ENCODE data around the gene CLP1.
"Not testable (repeated sequence)": the region's sequence is repeated elsewhere in the genome, so short reads cannot be mapped to it uniquely, and the experiment has no call there.

Gene CLP1

GRCh38 chr11:57681168-57681567 is 23.6 kb downstream of the CLP1 start:
- no peak for TF ChIP-seq ZNF384 (IDR thresholded peaks at IDR 0.05)
- DNase-seq (ENCODE audit: extremely low spot score) = no peak
- ChIA-PET POLR2A (interaction anchor here (1.3 kb wide), 1 partner anchor 17 kb away, joined by 4 read pairs; no protein-coding TSS in a partner anchor), CTCF (no interaction called here)

- POLR2A ChIA-PET; CTCF ChIA-PET; DNase-seq (ENCODE audit: extremely low spot score): not testable (repeated sequence)
These were observed 32.9 kb downstream of the CLP1 start for GRCh38 chr11:57690474-57690873.

- TF ChIP-seq ELF4 (IDR thresholded peaks at IDR 0.05) (no peak), FOXM1 (IDR thresholded peaks at IDR 0.05; ENCODE audit: borderline replicate concordance) (no peak), SUZ12 (IDR thresholded peaks at IDR 0.05) (no peak), LEF1 (IDR thresholded peaks at IDR 0.05; ENCODE audit: borderline replicate concordance) (no peak), SP1 (IDR thresholded peaks at IDR 0.05) (no peak), FOXA1 (IDR thresholded peaks at IDR 0.05) (no peak), ARNT (IDR thresholded peaks at IDR 0.05) (no peak), PKNOX1 (IDR thresholded peaks at IDR 0.05) (no peak), L3MBTL2 (conservative IDR thresholded peaks at IDR 0.05) (no peak), NFRKB (IDR thresholded peaks at IDR 0.05) (no peak), CTBP1 (IDR thresholded peaks at IDR 0.05; ENCODE audit: borderline replicate concordance) (no peak), ZNF384 (IDR thresholded peaks at IDR 0.05) (no peak), TARDBP (IDR thresholded peaks at IDR 0.05) (no peak)
- ChIA-PET CTCF (no interaction called here), POLR2A (interaction anchor here (1.0 kb wide), 1 partner anchor 18 kb away, joined by 4 read pairs; no protein-coding TSS in a partner anchor)
- no peak for DNase-seq (ENCODE audit: extremely low spot score)
These were observed 41.3 kb downstream of the CLP1 start for GRCh38 chr11:57698843-57699365.

- TF ChIP-seq FOXM1 (IDR thresholded peaks at IDR 0.05; ENCODE audit: borderline replicate concordance) (no peak), HDGF (IDR thresholded peaks at IDR 0.05; ENCODE audit: borderline replicate concordance) (no peak), ARNT (IDR thresholded peaks at IDR 0.05) (no peak), NFRKB (IDR thresholded peaks at IDR 0.05) (no peak), TARDBP (IDR thresholded peaks at IDR 0.05) (no peak), BHLHE40 (IDR thresholded peaks at IDR 0.05; ENCODE audit: borderline replicate concordance) (no peak), FOXK2 (IDR thresholded peaks at IDR 0.05) (no peak)
- DNase-seq (ENCODE audit: extremely low spot score) = no peak
- ChIA-PET POLR2A (no interaction called here), CTCF (no interaction called here)
These were observed 42.3 kb downstream of the CLP1 start for GRCh38 chr11:57699813-57700212.

- CTCF ChIA-PET = no interaction called here
These were observed 42.9 kb downstream of the CLP1 start for GRCh38 chr11:57700425-57700824.

GRCh38 chr11:57703341-57703740 is 45.8 kb downstream of the CLP1 start:
- TF ChIP-seq HDGF (IDR thresholded peaks at IDR 0.05; ENCODE audit: borderline replicate concordance) = no peak
- TF ChIP-seq FOXK2 (IDR thresholded peaks at IDR 0.05) = no peak
- no peak for TF ChIP-seq L3MBTL2 (conservative IDR thresholded peaks at IDR 0.05)
- no peak for TF ChIP-seq ZNF384 (IDR thresholded peaks at IDR 0.05)
- TF ChIP-seq SP1 (IDR thresholded peaks at IDR 0.05) = no peak
- no peak for TF ChIP-seq FOXA1 (IDR thresholded peaks at IDR 0.05)
- TF ChIP-seq LEF1 (IDR thresholded peaks at IDR 0.05; ENCODE audit: borderline replicate concordance) = no peak
- ChIA-PET CTCF (no interaction called here), POLR2A (interaction anchor here (1.3 kb wide), 1 partner anchor 8 kb away, joined by 3 read pairs; the partner anchor contains the start of gene MED19)
- no peak for DNase-seq (ENCODE audit: extremely low spot score)

More at GRCh38 chr11:57700425-57700824, 42.9 kb downstream of the CLP1 start:
- POLR2A ChIA-PET = interaction anchor here (0.7 kb wide), 1 partner anchor 12 kb away, joined by 3 read pairs; no protein-coding TSS in a partner anchor
- no peak for TF ChIP-seq LEF1 (IDR thresholded peaks at IDR 0.05; ENCODE audit: borderline replicate concordance)
- no peak for TF ChIP-seq ZNF384 (IDR thresholded peaks at IDR 0.05)
- TF ChIP-seq FOXK2 (IDR thresholded peaks at IDR 0.05) = no peak
- no peak for TF ChIP-seq SP1 (IDR thresholded peaks at IDR 0.05)
- no peak for TF ChIP-seq HDGF (IDR thresholded peaks at IDR 0.05; ENCODE audit: borderline replicate concordance)
- no peak for DNase-seq (ENCODE audit: extremely low spot score)

- CTCF ChIA-PET = no interaction called here
- TF ChIP-seq FOXA1 (IDR thresholded peaks at IDR 0.05) (no peak), ZNF384 (IDR thresholded peaks at IDR 0.05) (no peak), SP1 (IDR thresholded peaks at IDR 0.05) (no peak), TARDBP (IDR thresholded peaks at IDR 0.05) (no peak), NFRKB (IDR thresholded peaks at IDR 0.05) (no peak), PKNOX1 (IDR thresholded peaks at IDR 0.05) (no peak), FOXM1 (IDR thresholded peaks at IDR 0.05; ENCODE audit: borderline replicate concordance) (no peak), LEF1 (IDR thresholded peaks at IDR 0.05; ENCODE audit: borderline replicate concordance) (no peak), L3MBTL2 (conservative IDR thresholded peaks at IDR 0.05) (no peak), ELF4 (IDR thresholded peaks at IDR 0.05) (no peak), FOXK2 (IDR thresholded peaks at IDR 0.05) (no peak), ARNT (IDR thresholded peaks at IDR 0.05) (no peak), CTBP1 (IDR thresholded peaks at IDR 0.05; ENCODE audit: borderline replicate concordance) (no peak), SUZ12 (IDR thresholded peaks at IDR 0.05) (no peak), HDGF (IDR thresholded peaks at IDR 0.05; ENCODE audit: borderline replicate concordance) (no peak), BHLHE40 (IDR thresholded peaks at IDR 0.05; ENCODE audit: borderline replicate concordance) (no peak)
- DNase-seq (ENCODE audit: extremely low spot score) = no peak
- POLR2A ChIA-PET = no interaction called here
These were observed 47.4 kb downstream of the CLP1 start for GRCh38 chr11:57704932-57705331.

- POLR2A ChIA-PET; DNase-seq (ENCODE audit: extremely low spot score); CTCF ChIA-PET: not testable (repeated sequence)
These were observed 47.9 kb downstream of the CLP1 start for GRCh38 chr11:57705432-57705831.
